H1 (cell line): Measurements from ENCODE around the gene DLX5. TPM values are rescaled to one million over a fixed set of nuclear protein-coding genes. Genes with fewer than 3 reads are reported as not detected.
A peak's percentile ranks its signal among the peaks of the same experiment; 100 is the strongest.

ENCODE experiments used
- CTCF ChIA-PET: fragments of 300-600 bp; sonication (Branson Sonifier 250); formaldehyde crosslinking; loops from one replicate; lab custom pipeline; 2021; ENCODE audit not compliant: partially characterized antibody; lab: Charles Lee
- POLR2A ChIA-PET: fragments of 300-600 bp; sonication (Branson Sonifier 250); formaldehyde crosslinking; loops from one replicate; lab custom pipeline; 2021; ENCODE audit warnings: inconsistent platforms; ENCODE audit not compliant: partially characterized antibody; lab: Charles Lee
- DNase-seq, 2 experiments: peaks; one replicate each; pipeline versions ENCODE4 v3.0.0 to v3.0.0-alpha.2; 2010 to 2022; ENCODE audit warnings: low spot score in 2 of 2, low read depth in 1 of 2, mixed read lengths in 1 of 2
- FAIRE-seq: peaks from 2 replicates; lab custom pipeline; 2011; peaks lifted over from hg19 to GRCh38; lab: Jason Lieb, UNC
- H2AFZ ChIP-seq: 2 replicates; pipeline ENCODE4 v1.8.1; 2012; ENCODE audit warnings: low read length, inconsistent platforms
- H2AK5ac ChIP-seq: 2 replicates; pipeline ENCODE4 v1.6.1; 2013; ENCODE audit warnings: low read depth, low read length
- H2BK120ac ChIP-seq: replicated peaks from 2 replicates; pipeline ENCODE3; 2013; ENCODE audit warnings: low read depth, low read length, inconsistent platforms
- H2BK12ac ChIP-seq: 2 replicates; pipeline ENCODE4 v1.6.1; 2013; ENCODE audit warnings: low read depth, low read length
- H2BK15ac ChIP-seq: 2 replicates; pipeline ENCODE4 v1.6.1; 2013; ENCODE audit warnings: low read length
- H2BK20ac ChIP-seq: 2 replicates; pipeline ENCODE4 v1.6.1; 2013; ENCODE audit warnings: low read length
- H2BK5ac ChIP-seq: 2 replicates; pipeline ENCODE4 v1.6.1; 2013; ENCODE audit warnings: low read depth, low read length
- H3K14ac ChIP-seq: 2 replicates; pipeline ENCODE4 v1.6.1; 2013; ENCODE audit warnings: inconsistent platforms; ENCODE audit not compliant: insufficient read length
- H3K18ac ChIP-seq: 2 replicates; pipeline ENCODE4 v1.6.1; 2013; ENCODE audit warnings: low read length; ENCODE audit errors: extremely low read depth
- H3K23ac ChIP-seq: 2 replicates; pipeline ENCODE4 v1.6.1; 2013; ENCODE audit warnings: inconsistent platforms; ENCODE audit not compliant: insufficient read length
- H3K23me2 ChIP-seq: 2 replicates; pipeline ENCODE4 v1.6.1; 2013; ENCODE audit warnings: low read depth, low read length
- H3K27ac ChIP-seq: 2 replicates; pipeline ENCODE4 v1.6.1; 2011; ENCODE audit warnings: low read depth, low read length, inconsistent platforms
- H3K27me3 ChIP-seq, 4 experiments: replicated peaks in 1 of 4; 1 replicate in 1 of 4; 2 replicates in 3 of 4; pipeline versions ENCODE4 v1.6.1 to v1.8.1; 2011 to 2013; ENCODE audit warnings: low read length in 3 of 4, mild to moderate bottlenecking in 3 of 4, inconsistent platforms in 2 of 4, mixed read lengths in 2 of 4, moderate library complexity in 1 of 4; ENCODE audit not compliant: control insufficient read depth in 3 of 4, insufficient read depth in 3 of 4; ENCODE audit errors: extremely low read depth in 1 of 4
- H3K36me3 ChIP-seq, 4 experiments: 2 replicates each; pipeline versions ENCODE4 v1.6.1 to v1.8.1; 2011 to 2013; ENCODE audit warnings: mild to moderate bottlenecking in 4 of 4, low read length in 3 of 4, moderate library complexity in 2 of 4, control low read depth in 1 of 4, inconsistent platforms in 1 of 4; ENCODE audit not compliant: insufficient read depth in 4 of 4, control insufficient read depth in 2 of 4
- H3K4ac ChIP-seq: replicated peaks from 2 replicates; pipeline ENCODE3; 2013; ENCODE audit warnings: low read length, low read depth, mixed read lengths, inconsistent platforms; ENCODE audit not compliant: insufficient read length
- H3K4me1 ChIP-seq, 4 experiments: replicated peaks in 1 of 4; 1 replicate in 1 of 4; 2 replicates in 3 of 4; pipeline versions ENCODE4 v1.6.1 to v1.8.1; 2011 to 2013; ENCODE audit warnings: low read length in 3 of 4, inconsistent platforms in 2 of 4, mixed read lengths in 1 of 4; ENCODE audit not compliant: insufficient read depth in 4 of 4, control insufficient read depth in 3 of 4
- H3K4me2 ChIP-seq, 2 experiments: 2 replicates each; pipeline versions ENCODE4 v1.6.1 to v1.8.1; 2011 to 2013; ENCODE audit warnings: low read depth in 2 of 2, low read length in 2 of 2, control low read depth in 1 of 2, inconsistent platforms in 1 of 2, mild to moderate bottlenecking in 1 of 2; ENCODE audit not compliant: insufficient read depth in 1 of 2
- H3K4me3 ChIP-seq, 4 experiments: fragments of 200-600, 300-600 bp in 1 of 4; sonication (generic), shearing (Covaris generic), sonication (Bioruptor Twin) in 1 of 4; 2 replicates each; pipeline versions ENCODE4 v1.5.1 to v1.8.1; 2011 to 2016; ENCODE audit warnings: low read length in 4 of 4, low read depth in 3 of 4, control low read depth in 2 of 4, inconsistent platforms in 2 of 4, mild to moderate bottlenecking in 2 of 4, mixed read lengths in 1 of 4, moderate library complexity in 1 of 4; ENCODE audit not compliant: insufficient read depth in 2 of 4; ENCODE audit errors: extremely low read depth in 1 of 4
- H3K56ac ChIP-seq: replicated peaks from 2 replicates; pipeline ENCODE3; 2013; ENCODE audit warnings: low read depth, mild to moderate bottlenecking, mixed read lengths, low read length, inconsistent platforms; ENCODE audit not compliant: insufficient read length
- H3K79me1 ChIP-seq: 2 replicates; pipeline ENCODE4 v1.6.1; 2013; ENCODE audit warnings: low read depth, low read length, control low read depth
- H3K79me2 ChIP-seq, 2 experiments: 2 replicates each; pipeline versions ENCODE4 v1.6.1 to v1.8.1; 2012 to 2013; ENCODE audit warnings: low read length in 2 of 2, mild to moderate bottlenecking in 2 of 2, inconsistent platforms in 1 of 2; ENCODE audit not compliant: insufficient read depth in 2 of 2, control insufficient read depth in 1 of 2
- H3K9ac ChIP-seq, 4 experiments: replicated peaks in 1 of 4; 1 replicate in 1 of 4; 2 replicates in 3 of 4; pipeline versions ENCODE4 v1.6.1 to v1.8.1; 2011 to 2013; ENCODE audit warnings: low read depth in 3 of 4, low read length in 3 of 4, control low read depth in 2 of 4, mild to moderate bottlenecking in 2 of 4, moderate library complexity in 2 of 4, inconsistent platforms in 1 of 4; ENCODE audit errors: extremely low read depth in 1 of 4
- H3K9me3 ChIP-seq, 2 experiments: 2 replicates each; pipeline versions ENCODE4 v1.6.1 to v1.8.1; 2012 to 2013; ENCODE audit warnings: mild to moderate bottlenecking in 2 of 2, moderate library complexity in 2 of 2, control low read depth in 1 of 2, inconsistent platforms in 1 of 2, low read depth in 1 of 2, low read length in 1 of 2, mixed read lengths in 1 of 2; ENCODE audit not compliant: insufficient read depth in 2 of 2
- H4K20me1 ChIP-seq, 2 experiments: replicated peaks in 1 of 2; 2 replicates each; pipeline versions ENCODE3 to v1.8.1; 2011 to 2013; ENCODE audit warnings: inconsistent platforms in 2 of 2, low read length in 2 of 2, mild to moderate bottlenecking in 1 of 2; ENCODE audit not compliant: insufficient read depth in 2 of 2, control insufficient read depth in 1 of 2
- H4K5ac ChIP-seq: 2 replicates; pipeline ENCODE4 v1.6.1; 2013; ENCODE audit warnings: low read length, low read depth, mixed read lengths, inconsistent platforms; ENCODE audit not compliant: insufficient read length
- H4K8ac ChIP-seq: 2 replicates; pipeline ENCODE4 v1.8.0; 2013; ENCODE audit warnings: mild to moderate bottlenecking, moderate library complexity, low read length, inconsistent platforms; ENCODE audit not compliant: insufficient read depth; ENCODE audit errors: extremely low read depth
- H4K91ac ChIP-seq: replicated peaks from 2 replicates; pipeline ENCODE3; 2013; ENCODE audit warnings: low read length, mixed read lengths, inconsistent platforms; ENCODE audit not compliant: insufficient read length
- BACH1 ChIP-seq: IDR thresholded peaks from 2 replicates; pipeline ENCODE4 v1.6.1; 2012; ENCODE audit warnings: low read length, improper control_type of control experiment
- CBX5 ChIP-seq: fragments of 300-800, 300-1000 bp; sonication (generic); IDR thresholded peaks from 2 replicates; pipeline ENCODE4 v1.7.1; 2016; ENCODE audit warnings: antibody characterized with exemption, low read length, low read depth
- CBX8 ChIP-seq: fragments of 300-800, 300-1000 bp; sonication (generic); IDR thresholded peaks from 2 replicates; pipeline ENCODE4 v1.7.1; 2016; ENCODE audit warnings: low read depth, low read length, borderline replicate concordance
- E2F6 ChIP-seq: IDR thresholded peaks from 2 replicates; pipeline ENCODE4 v1.6.1; 2012; ENCODE audit warnings: inconsistent platforms
- EZH2 ChIP-seq: fragments of 200-600 bp; sonication (generic); IDR thresholded peaks from 2 replicates; pipeline ENCODE4 v1.7.1; 2012; ENCODE audit warnings: low read depth, mild to moderate bottlenecking, moderate library complexity, low read length, inconsistent platforms; ENCODE audit not compliant: severe bottlenecking
- JUN ChIP-seq: IDR thresholded peaks from 2 replicates; pipeline ENCODE4 v1.6.1; 2011; ENCODE audit warnings: low read depth, mild to moderate bottlenecking, improper control_type of control experiment, low read length
- NANOG ChIP-seq: IDR thresholded peaks from 2 replicates; pipeline ENCODE4 v1.6.1; 2011; ENCODE audit warnings: low read length, low read depth, mild to moderate bottlenecking, inconsistent platforms; ENCODE audit not compliant: insufficient read depth, poor library complexity, severe bottlenecking
- PHF8 ChIP-seq: fragments of 200-600 bp; sonication (generic); conservative IDR thresholded peaks from 2 replicates; pipeline ENCODE4 v1.7.1; 2012; ENCODE audit warnings: low read depth, mild to moderate bottlenecking, inconsistent platforms, low read length, moderate library complexity
- YY1 ChIP-seq: IDR thresholded peaks from 2 replicates; pipeline ENCODE4 v1.6.1; 2011; ENCODE audit warnings: low read depth, mild to moderate bottlenecking, low read length
- WGBS, 2 experiments: shearing (Covaris generic) in 1 of 2; methylation state at CpG; one replicate each; pipeline versions ENCODE4 v1.1.6 to v1.1.7; 2013 to 2015; ENCODE audit warnings: low lambda C conversion rate in 2 of 2, mixed read lengths in 2 of 2, inconsistent platforms in 1 of 2, low coverage in 1 of 2, missing lambda C conversion rate in 1 of 2; ENCODE audit not compliant: insufficient replicate concordance in 2 of 2, insufficient coverage in 1 of 2, insufficient read length in 1 of 2; ENCODE audit errors: extremely low coverage in 1 of 2, missing lambda C conversion rate in 1 of 2; 5-methylcytosine and 5-hydroxymethylcytosine counted together
- polyA plus RNA-seq, 7 experiments: library from polyadenylated mRNA; depleted of rRNA in 3 of 7; stranded (reverse) in 5 of 7; unstranded in 2 of 7; fragments of >200 nt in 5 of 7; fragments of 200-250 nt in 2 of 7; gene quantifications; 1 replicate in 5 of 7; 2 replicates in 1 of 7; 4 replicates in 1 of 7; pipeline versions ENCODE4 v1.2.1 to v1.2.3, GENCODE V29; 2011 to 2013; ENCODE audit warnings: missing spikeins in 2 of 7, mixed read lengths in 2 of 7
- total RNA-seq: library from RNA; stranded (reverse); fragmentation: NEBNext Ultra II Directional; extraction: Animal tissue kit (Norgen Biotek cat#: 25700); gene quantifications from 2 replicates; pipeline ENCODE4 v1.2.1, GENCODE V29; 2021

Gene DLX5
- total and polyA plus RNA-seq, 2 of the 8 experiments (the other 6 are each of a cell fraction or from before 2014, with no cell fraction given), result not detected

DNA sequence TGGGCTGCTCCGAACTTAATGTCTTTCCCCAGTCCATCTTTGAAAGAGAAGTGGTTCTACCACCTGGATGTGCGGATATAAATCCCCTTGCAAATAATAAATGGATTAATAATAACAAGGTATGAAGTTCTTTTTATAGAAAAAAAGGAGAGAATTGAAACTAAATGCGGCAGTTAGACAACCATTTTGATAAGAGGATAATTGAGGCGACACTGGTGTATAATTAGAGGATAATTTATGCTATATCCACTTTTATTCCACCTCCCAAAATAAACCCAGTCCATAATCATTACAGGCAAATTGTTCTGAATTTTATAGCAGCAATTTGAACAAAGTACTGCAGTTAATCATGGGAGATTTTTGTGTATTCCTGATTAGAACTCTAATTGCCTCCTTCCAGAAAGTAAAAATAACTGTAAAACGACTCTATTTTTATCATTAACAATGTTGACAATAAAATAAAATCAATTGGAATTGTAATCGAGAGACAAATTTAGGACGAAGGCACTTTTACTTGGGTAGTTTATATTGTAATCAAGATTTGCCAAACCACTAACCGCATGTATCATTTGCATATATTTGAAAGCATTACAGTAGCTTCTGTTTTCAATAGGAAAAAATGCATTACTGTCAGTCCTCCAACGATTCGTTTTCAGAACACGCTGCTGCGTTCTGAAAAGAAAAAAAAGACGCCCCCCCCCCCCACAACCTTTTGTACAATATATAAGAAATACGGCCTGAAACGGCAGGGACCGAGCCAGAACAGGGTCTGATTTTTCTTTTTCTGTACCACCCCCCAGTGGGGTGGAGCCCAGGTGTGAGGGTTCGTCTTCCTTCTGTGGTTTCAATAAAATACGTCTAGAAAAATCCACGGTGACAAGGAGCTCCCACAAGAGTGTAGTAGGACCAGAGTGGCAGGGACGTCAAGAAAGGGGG, 20.1 kb downstream of the DLX5 start:
- Histone ChIP-seq H3K36me3 (peaks cover 0 to 2% (median 0%) of the 10 kb centered on the region in 4 experiments; a peak in 1 of 8 replicates), H3K9me3 (no peaks in the 10 kb centered on the region), H4K5ac (no peak overlapping the region), H3K4me2 (peak overlapping the region; percentile 76 to 83), H3K23me2 (peaks cover 3% of the 10 kb centered on the region; the same call in 1 of the 2 replicates), H3K79me2 (no peaks in the 10 kb centered on the region), H3K9ac (no peak overlapping the region), H2BK120ac (no peak overlapping the region), H3K56ac (no peak overlapping the region), H2BK5ac (no peak overlapping the region), H2BK15ac (no peak overlapping the region), H2BK12ac (no peak overlapping the region), H4K20me1 (peaks cover 12 to 37% of the 10 kb centered on the region in 2 experiments), H2AK5ac (no peak overlapping the region), H4K91ac (no peak overlapping the region), H2BK20ac (no peak overlapping the region), H2AFZ (no peak overlapping the region), H3K4me3 (peak overlapping the region; percentile 19 to 58 (median 40); a peak in 5 of 8 replicates), H3K27me3 (peaks cover 72 to 95% (median 88%) of the 10 kb centered on the region in 4 experiments), H3K4me1 (peaks cover 14 to 31% (median 23%) of the 10 kb centered on the region in 4 experiments), H3K23ac (no peak overlapping the region), H3K79me1 (no peaks in the 10 kb centered on the region; the same call in 1 of the 2 replicates), H3K4ac (no peak overlapping the region), H3K14ac (no peak overlapping the region), H4K8ac (no peak overlapping the region), H3K18ac (no peak overlapping the region), H3K27ac (no peak overlapping the region)
- WGBS, 2 experiments, result 9% methylated on average over 20 of the region's 20 CpGs; no CpG with 5 or more reads in 1 of the 2 experiments
- ChIA-PET CTCF (interaction anchor here (0.7 to 6.3 kb wide), 10 partner anchors 10 to 783 kb away, joined by 3 to 71 read pairs (median 8); partner anchors contain the start of gene DLX5), POLR2A (interaction anchor here (0.7 to 3.2 kb wide), 7 partner anchors 11 to 23 kb away, joined by 3 to 22 read pairs (median 4); partner anchors contain the start of gene DLX5)
- FAIRE-seq, result no peak
- DNase-seq, result no peak
- TF ChIP-seq CBX5 (no peak), E2F6 (no peak), JUN (no peak), YY1 (no peak), BACH1 (no peak), CBX8 (peak; percentile 6; the same call in 1 of the 2 replicates), PHF8 (no peak), EZH2 (no peak), NANOG (no peak)
